G401.6 (cell line): Measurements from ENCODE around the gene CCNF.
A peak's percentile ranks its signal among the peaks of the same experiment; 100 is the strongest.

Experiments
- FAIRE-seq: peaks from 2 replicates; lab custom pipeline; 2012; peaks lifted over from hg19 to GRCh38; lab: Jason Lieb, UNC

Gene CCNF

GRCh38 chr16:2458887-2459646 lies 29.8 kb downstream of the CCNF start:
- no peak for FAIRE-seq

DNA sequence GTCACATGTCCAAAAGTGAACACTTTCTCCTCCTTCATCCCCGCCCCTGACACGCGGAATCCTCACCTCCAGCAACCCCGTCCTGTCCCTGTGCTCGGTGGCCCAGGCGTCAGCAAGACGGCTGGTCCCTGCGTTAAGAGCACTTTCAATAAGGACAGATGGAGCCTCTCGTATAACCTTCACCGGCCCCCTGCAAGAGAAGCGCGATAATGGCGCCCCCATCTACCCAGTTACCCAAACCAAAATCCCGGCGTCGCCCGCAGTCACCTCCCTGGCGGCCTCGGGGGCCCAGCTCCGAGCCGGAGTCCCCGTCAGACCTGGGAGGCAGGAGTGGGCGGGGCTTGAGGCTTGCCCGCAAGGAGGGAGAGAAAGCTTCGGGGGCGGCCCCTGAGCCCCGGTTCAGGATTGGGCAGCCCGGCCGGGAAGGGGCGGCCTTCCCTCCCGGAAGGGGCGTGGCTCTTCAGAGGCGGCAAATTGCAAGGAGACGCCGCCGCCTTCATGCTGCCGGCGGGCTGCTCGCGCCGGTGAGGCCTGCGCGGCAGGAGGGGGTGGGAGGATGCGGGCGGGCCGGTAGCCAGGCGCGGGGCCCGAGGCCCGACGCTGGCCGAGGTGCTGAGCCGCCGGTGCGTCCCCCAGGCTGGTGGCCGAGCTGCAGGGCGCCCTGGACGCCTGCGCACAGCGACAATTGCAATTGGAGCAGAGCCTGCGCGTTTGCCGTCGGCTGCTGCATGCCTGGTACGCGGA lies 30.6 kb downstream of the CCNF start, which contains the start of gene TEDC2:
TSS of gene TEDC2 (plus strand) at position 463 of the 744 bp plus-strand sequence. CDS start at position 499, 36 bp downstream.
- peak; percentile 96 for FAIRE-seq

- no peak for FAIRE-seq
These were observed 31.1 kb downstream of the CCNF start for GRCh38 chr16:2460391-2460713.

DNA sequence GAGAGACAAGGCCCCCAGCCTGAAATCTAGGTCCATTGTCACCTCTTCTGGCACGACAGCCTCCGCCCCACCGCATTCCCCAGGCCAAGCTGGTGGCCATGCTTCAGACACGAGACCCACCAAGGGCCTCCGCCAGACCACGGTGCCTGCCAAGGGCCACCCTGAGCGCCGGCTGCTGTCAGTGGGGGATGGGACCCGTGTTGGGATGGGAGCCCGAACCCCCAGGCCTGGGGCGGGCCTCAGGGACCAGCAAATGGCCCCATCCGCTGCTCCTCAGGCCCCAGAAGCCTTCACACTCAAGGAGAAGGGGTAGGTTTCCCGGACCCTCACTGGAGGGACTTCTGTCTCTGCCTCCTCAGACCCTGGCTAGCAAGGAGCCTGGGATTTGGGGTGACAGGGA lies 31.7 kb downstream of the CCNF start:
- FAIRE-seq = no peak

DNA sequence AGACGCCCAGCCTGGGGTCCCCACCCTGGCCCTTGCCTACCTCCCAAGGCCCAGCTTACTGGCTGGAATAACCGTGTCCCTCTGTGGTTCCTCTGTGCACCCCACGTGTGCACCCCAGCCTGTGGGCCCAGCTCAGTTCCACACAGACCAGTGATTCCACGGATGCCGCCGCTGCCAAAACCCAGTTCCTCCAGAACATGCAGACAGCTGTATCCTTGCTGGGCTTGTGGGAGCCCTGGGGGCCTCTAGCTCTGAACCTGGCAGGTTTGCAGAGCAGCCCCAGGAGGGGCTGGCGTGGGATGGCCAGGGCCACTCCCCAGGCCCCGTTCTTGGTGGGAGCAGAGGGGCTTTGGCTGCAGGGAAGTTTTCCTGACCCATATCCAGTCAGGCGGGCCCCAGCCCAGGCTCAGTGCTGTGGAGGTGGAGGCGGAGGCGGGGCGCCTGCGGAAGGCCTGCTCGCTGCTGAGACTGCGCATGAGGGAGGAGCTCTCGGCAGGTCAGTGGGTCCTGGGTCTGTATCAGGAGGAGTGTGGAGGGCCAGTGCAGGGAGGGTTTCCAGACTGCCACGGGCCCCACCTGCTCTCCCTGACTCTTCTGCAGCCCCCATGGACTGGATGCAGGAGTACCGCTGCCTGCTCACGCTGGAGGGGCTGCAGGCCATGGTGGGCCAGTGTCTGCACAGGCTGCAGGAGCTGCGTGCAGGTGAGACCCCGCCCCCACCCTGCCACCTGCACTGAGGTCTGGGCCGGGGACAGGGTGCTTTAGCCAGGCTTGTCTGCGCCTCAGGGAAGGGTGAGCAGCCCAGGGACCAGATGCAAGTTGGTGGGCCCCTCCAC lies 33.0 kb downstream of the CCNF start:
- FAIRE-seq = no peak

GRCh38 chr16:2464333-2464732 lies 35.1 kb downstream of the CCNF start:
- no peak for FAIRE-seq

- no peak for FAIRE-seq
These were observed 36.6 kb downstream of the CCNF start for GRCh38 chr16:2465653-2466415.

GRCh38 chr16:2466667-2467527 lies 37.6 kb downstream of the CCNF start:
- FAIRE-seq = no peak

DNA sequence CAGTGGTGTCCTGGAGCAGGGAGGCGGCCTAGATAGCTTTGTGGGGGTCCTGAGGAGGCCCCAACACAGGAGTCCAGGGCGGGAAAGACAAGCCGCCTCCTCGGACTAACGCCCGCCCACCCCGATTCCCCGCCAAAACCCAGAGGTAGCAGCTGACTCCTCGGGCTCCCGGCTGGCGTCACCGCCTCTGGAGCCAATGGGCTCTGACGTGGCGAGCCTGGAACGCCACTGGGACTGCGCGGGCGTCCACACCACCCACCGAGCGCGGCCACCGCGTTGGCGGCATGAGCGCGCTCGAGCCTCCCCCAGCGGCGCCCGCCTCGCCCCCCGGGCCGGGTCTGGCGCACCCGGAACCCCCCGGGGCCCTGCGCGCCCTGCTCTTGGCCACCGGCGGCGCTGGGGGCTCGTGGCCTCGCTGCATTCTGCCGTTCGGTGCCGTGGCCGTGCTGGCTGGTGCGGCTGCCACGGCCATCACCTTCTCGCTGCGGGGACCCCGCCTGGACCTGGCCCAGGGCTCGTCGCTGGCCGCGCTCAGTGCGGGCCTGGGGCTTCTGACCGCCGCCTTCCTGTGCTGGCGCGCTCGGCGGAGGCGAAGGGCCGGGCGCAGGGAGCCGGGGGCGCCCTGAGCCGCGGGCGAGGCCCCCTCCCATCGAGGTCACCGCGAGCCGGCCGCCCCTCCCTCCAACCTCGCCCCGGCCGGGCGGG lies 38.4 kb downstream of the CCNF start:
- FAIRE-seq = no peak

DNA sequence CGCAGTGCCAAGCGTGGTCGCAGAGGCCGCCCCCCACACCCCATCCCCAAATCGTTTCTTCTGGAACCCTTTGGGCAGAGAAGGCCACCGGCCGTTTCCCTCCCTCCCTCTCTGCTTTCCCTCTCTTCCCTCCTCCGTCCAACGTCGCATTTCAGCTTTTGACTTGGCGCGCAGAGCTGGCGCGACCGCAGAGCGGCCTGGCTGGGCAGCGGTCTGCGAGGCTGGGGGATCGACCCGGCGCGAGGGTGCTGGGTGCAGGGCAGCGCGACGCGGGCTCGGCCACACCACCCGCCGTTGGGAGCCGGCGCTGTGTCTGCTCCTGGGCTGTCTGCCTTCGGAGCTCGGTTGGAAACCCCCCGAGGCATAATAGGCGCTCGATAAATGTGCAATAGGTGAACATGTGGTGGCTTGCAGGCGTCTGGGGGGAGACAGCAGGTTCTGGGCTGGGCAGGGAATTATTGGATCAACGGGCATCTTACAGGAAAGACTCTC lies 39.0 kb downstream of the CCNF start:
- FAIRE-seq = no peak

GRCh38 chr16:2468725-2469398 lies 39.6 kb downstream of the CCNF start:
- FAIRE-seq = no peak

DNA sequence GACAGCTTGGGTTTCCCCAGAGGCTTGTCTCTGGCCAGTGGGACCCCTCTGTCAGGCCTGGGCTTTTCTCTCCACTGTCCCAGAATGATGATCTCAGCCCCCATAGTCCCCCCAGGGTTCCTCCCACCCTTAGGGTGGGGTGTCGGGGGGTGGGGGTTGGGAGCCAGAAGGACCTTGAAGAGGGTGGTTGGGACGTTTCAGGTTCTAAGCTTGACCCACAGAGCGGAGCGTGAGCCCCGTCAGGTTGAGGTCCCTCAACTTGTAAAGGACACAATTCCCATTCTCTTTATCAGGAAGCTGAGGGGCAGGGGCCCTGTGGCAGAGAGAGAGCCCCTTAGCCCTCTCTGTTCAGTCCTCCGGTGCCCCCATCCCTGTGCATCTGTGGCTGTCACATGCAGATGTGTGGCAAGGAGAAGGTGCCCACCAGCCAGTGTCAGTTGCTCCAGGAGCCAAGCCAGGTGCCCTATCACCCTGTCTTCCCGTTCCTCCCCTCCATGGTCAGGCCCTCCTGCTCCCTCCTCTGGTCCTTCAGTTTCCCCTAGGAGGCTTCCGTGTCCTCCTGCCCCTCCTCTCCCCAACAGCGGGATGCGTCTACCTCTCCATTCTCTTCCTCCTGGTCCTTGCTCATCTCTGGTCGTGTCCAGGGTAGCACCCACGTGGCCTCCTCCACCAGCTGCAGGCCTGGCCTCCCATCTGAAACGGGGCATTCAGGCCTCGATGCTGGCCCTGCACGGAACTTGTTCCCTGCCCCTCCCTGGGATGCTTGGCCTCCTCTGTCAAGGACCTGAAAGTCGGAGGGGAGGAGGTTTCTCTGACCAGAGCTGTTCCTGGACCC lies 40.4 kb downstream of the CCNF start:
- FAIRE-seq = no peak

GRCh38 chr16:2470234-2470601 lies 41.0 kb downstream of the CCNF start:
- FAIRE-seq = no peak

DNA sequence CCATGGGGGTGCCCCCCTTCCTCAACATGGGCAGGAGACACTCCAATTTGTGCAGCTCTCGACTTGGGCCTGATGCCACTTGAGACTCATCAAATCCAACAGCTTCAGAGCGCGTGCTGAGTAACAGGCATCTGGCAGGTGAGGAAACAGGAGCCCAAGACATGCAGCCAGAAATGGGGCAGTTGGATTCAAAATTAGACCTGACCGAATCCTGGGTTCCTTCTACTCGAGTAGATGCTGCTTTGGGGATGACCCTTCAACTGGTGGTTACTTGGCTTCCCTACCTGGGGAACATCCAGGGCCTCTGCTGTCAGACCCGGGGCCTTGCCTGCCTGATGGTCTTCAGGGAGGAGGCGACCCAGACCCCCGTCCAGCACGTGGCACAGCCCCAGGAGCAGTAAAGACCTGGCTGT lies 41.4 kb downstream of the CCNF start:
- FAIRE-seq = peak; percentile 23

DNA sequence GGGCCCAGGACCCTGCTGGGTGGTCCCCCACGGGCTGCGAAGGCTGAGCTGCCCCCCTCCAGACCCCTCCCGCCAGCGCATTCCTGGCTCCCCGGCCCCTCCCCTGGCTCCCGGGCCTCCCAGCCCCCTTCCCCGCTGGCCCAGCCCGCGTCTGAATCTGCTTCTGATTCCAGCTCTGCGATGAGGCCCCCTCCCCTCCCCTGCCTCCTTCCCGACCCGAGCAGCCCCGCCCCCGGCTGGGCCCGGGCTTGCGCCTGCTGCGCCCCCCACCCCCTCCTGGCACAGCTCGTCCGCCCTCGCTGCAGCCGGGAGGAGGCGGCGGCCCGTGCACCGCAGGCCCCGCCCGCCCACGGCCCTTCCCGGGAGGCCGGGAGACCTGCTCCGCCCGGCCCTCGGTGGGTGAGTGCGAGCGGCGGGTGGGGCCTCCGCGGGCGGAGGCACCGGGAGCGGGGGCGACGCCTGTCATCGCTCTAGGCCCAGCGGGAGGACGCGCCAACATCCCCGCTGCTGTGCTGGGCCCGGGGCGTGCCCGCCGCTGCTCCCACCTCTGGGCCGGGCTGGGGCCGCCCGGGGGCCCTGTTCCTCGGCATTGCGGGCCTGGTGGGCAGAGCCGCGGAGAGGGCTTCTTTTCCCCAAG lies 41.9 kb downstream of the CCNF start, which contains the start of gene NTN3:
TSS of gene NTN3 (plus strand) at position 282 of the 637 bp plus-strand sequence. CDS start 405 bp downstream, outside the sequence.
- FAIRE-seq = no peak

- FAIRE-seq = no peak
These were observed 42.6 kb downstream of the CCNF start for GRCh38 chr16:2471653-2472487.

DNA sequence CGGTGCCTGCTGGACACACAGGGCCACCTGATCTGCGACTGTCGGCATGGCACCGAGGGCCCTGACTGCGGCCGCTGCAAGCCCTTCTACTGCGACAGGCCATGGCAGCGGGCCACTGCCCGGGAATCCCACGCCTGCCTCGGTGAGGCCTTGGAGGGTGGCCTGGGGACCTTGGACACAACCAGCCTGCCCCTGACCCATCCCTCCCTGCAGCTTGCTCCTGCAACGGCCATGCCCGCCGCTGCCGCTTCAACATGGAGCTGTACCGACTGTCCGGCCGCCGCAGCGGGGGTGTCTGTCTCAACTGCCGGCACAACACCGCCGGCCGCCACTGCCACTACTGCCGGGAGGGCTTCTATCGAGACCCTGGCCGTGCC lies 43.2 kb downstream of the CCNF start:
- FAIRE-seq = no peak
